ENCODE results near the gene MRPS12.

- TF ChIP-seq, protein P1, sequence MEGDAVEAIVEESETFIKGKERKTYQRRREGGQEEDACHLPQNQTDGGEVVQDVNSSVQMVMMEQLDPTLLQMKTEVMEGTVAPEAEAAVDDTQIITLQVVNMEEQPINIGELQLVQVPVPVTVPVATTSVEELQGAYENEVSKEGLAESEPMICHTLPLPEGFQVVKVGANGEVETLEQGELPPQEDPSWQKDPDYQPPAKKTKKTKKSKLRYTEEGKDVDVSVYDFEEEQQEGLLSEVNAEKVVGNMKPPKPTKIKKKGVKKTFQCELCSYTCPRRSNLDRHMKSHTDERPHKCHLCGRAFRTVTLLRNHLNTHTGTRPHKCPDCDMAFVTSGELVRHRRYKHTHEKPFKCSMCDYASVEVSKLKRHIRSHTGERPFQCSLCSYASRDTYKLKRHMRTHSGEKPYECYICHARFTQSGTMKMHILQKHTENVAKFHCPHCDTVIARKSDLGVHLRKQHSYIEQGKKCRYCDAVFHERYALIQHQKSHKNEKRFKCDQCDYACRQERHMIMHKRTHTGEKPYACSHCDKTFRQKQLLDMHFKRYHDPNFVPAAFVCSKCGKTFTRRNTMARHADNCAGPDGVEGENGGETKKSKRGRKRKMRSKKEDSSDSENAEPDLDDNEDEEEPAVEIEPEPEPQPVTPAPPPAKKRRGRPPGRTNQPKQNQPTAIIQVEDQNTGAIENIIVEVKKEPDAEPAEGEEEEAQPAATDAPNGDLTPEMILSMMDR (IDR thresholded peaks at IDR 0.05; ENCODE audit: low read length): no peak
- TF ChIP-seq EZH2phosphoT487 (IDR thresholded peaks at IDR 0.05; ENCODE audit: low read length): no peak
These were observed 19.2 kb upstream of the MRPS12 start for GRCh38 chr19:38911388-38912001.

Data from MM.1S (cell line).